Stimulated activated CD4-positive, alpha-beta T cell treated with anti-CD3 and anti-CD28 coated beads, Interleukin-1b, Interleukin-23, amount 100 ng/mL, for 4 hours (primary cell): Measurements from ENCODE around the gene FTH1.

Experiments used
- DNase-seq, 2 donors: peaks; one replicate each; pipeline ENCODE4 v3.0.0-alpha.2; 2020; ENCODE audit warnings: low read depth in 2 of 2

The FTH1 gene

DNA sequence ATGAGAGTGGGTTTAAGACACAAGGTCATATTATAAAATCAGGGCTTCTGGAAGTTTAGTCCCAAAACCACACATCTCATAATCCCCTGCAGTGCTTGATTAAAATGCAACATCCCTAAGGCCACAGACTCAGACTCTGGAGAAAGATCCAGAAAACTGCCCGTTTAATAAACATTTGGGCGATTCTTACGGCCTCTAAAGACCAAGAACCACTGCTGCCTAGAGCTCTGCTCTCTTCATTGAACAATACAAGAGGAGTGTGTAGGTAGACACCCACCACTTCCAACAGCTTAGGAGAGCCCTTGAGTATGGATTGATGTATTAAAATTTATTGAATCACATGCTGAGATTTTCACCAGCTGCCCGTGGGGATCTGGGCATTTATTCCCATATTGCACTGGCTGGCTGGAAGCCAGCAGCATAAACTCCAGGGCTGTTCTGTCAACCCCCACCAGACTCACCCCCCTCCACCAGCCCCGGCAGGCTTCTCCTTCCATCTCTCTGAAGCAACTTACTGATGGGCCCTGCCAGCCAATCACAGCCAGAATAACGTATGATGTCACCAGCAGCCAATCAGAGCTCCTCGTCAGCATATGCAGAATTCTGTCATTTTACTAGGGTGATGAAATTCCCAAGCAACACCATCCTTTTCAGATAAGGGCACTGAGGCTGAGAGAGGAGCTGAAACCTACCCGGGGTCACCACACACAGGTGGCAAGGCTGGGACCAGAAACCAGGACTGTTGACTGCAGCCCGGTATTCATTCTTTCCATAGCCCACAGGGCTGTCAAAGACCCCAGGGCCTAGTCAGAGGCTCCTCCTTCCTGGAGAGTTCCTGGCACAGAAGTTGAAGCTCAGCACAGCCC, 18.0 kb downstream of the FTH1 start:
- DNase-seq: no peak

GRCh38 chr11:61948505-61948904, 18.9 kb downstream of the FTH1 start:
- DNase-seq: no peak

GRCh38 chr11:61947486-61948210, 19.8 kb downstream of the FTH1 start:
- peak; percentile 37 to 52 for DNase-seq

- no peak for DNase-seq
Measured at GRCh38 chr11:61946894-61947293, 20.5 kb downstream of the FTH1 start.

- DNase-seq: no peak
Measured at GRCh38 chr11:61945191-61945590, 22.2 kb downstream of the FTH1 start.

DNA sequence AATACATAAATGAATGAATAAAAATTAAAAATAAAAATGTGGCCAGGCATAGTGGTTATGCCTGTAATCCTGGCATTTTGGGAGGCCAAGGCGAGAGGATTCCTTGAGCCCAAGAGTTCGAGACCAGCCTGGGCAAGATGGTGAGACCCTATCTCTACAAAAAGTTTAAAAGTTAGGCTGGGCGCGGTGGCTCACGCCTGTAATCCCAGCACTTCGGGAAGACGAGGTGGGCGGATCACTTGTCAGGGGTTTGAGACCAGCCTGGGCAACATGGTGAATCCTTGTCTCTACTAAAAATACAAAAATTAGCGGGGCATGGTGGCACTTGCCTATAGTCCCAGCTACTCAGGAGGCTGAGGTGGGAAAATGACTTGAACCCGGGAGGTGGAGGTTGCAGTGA, 27.0 kb downstream of the FTH1 start:
- DNase-seq: no peak

- DNase-seq: no peak
Measured at GRCh38 chr11:61935861-61936260, 31.6 kb downstream of the FTH1 start.

GRCh38 chr11:61930933-61931332, 36.5 kb downstream of the FTH1 start:
- no peak for DNase-seq

DNA sequence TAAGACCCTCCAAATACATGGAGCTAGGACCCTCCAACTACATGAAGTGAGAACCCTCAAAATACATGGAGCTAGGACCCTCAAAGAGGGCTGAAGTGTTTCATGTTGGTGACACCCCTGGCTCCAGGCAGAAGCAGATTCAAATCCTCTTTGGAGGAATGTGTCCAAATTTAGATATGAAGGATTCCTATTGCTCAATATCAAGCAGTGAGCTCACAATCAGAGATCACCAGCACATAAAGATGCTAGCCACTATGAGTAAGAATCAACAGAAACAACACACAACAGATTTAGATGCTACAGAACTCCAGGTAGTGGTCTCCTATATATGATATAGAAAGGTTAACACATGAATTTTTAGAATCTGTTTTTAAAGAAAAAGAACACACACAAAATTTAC, 38.8 kb downstream of the FTH1 start:
- DNase-seq: no peak

GRCh38 chr11:61927501-61927900, 39.9 kb downstream of the FTH1 start:
- no peak for DNase-seq

- DNase-seq: no peak
Measured at GRCh38 chr11:61926235-61926634, 41.2 kb downstream of the FTH1 start.

DNA sequence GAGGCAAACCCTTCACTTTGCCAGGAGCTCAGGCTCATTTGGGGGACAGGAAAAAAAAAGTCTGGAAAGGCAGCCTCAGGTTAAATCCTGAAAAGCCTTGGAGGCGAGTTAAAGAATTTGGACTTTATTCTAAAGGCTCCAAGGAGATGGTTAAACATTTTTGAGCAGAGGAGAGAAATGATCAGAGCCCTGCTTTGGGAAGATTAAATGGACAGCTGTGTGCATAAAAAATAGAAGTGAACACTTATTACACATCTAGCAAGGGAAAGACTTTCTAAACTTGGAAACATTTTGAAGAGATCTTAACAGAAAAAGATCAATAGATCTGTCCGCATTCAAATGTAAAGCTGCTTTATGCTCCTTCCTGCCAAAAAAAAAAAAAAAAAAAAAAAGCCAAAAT, 41.7 kb downstream of the FTH1 start:
- DNase-seq: no peak

GRCh38 chr11:61924064-61924455, 43.4 kb downstream of the FTH1 start:
- DNase-seq: no peak

- no peak for DNase-seq
Measured at GRCh38 chr11:61923166-61924063, 44.0 kb downstream of the FTH1 start.

DNA sequence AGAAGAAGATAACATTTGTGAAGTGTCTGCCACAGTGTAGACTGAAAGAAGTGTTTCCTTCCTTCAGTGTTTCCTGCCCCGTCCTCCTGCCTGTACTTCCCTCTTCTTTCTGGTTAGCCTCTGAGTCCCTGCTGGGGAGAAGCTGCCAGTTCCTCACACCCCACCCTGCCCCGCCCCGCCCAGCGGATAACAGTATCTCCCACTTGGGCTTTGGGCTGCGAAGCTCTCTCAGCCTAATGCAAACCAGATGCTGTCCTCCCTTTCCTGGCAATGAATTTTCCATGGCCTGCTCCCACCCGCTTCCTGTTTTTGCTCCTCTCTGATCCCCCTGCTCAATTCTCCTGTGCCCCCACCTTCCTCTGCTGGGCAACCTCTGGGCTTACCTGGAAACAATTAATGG, 44.9 kb downstream of the FTH1 start:
- no peak for DNase-seq

DNA sequence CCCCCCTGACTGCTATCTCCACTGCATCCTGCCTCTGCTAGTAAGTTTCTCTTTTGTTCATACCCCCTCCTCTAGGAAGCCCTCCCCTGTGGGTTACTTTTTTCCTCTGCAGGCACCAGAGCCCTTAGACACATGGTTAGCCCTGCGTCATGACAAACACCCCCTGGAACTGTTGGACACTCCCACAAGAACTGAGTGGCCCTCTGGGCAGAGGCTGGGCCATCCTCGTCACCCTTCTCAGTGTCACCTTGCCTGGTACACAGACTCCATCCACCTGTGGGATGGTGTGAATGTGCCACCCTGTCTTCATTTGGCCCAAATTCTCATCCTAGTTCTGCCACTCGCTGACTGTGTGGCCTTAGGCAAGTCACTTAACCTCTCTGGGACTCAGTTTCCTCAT, 46.0 kb downstream of the FTH1 start:
- DNase-seq: no peak

GRCh38 chr11:61919705-61920631, 47.5 kb downstream of the FTH1 start:
- no peak for DNase-seq

GRCh38 chr11:61918938-61919704, 48.3 kb downstream of the FTH1 start:
- DNase-seq: no peak

GRCh38 chr11:61918251-61918937, 49.0 kb downstream of the FTH1 start:
- no peak for DNase-seq
